Activated T-helper 1 cell treated with anti-CD3 and anti-CD28 coated beads, Interleukin-2, amount 50 U/mL, for 16 hours (primary cell): ENCODE results near the gene PLEK.
"Not testable (repeated sequence)": the region's sequence is repeated elsewhere in the genome, so short reads cannot be mapped to it uniquely, and the experiment has no call there.

ENCODE experiments used
- DNase-seq, 2 donors: peaks; one replicate each; pipeline ENCODE4 v3.0.0-alpha.2; 2020; ENCODE audit warnings: low read depth in 1 of 2, low spot score in 1 of 2

Gene PLEK

GRCh38 chr2:68384485-68385107 is 19.5 kb downstream of the PLEK start:
- no peak for DNase-seq

- DNase-seq, result no peak
These were observed 20.3 kb downstream of the PLEK start for GRCh38 chr2:68385220-68385906.

- no peak for DNase-seq
These were observed 20.8 kb downstream of the PLEK start for GRCh38 chr2:68385907-68386287.

- no peak for DNase-seq
These were observed 21.3 kb downstream of the PLEK start for GRCh38 chr2:68386365-68386764.

GRCh38 chr2:68387408-68388350 is 22.6 kb downstream of the PLEK start:
- DNase-seq, result no peak

- no peak for DNase-seq
These were observed 23.3 kb downstream of the PLEK start for GRCh38 chr2:68388358-68388757.

- no peak for DNase-seq
These were observed 23.7 kb downstream of the PLEK start for GRCh38 chr2:68388772-68389171.

GRCh38 chr2:68390114-68390513 is 25.0 kb downstream of the PLEK start:
- no peak for DNase-seq

GRCh38 chr2:68390586-68390985 is 25.5 kb downstream of the PLEK start:
- DNase-seq, result no peak

GRCh38 chr2:68391099-68391498 is 26.0 kb downstream of the PLEK start:
- no peak for DNase-seq

- DNase-seq, result no peak
These were observed 26.8 kb downstream of the PLEK start for GRCh38 chr2:68391869-68392268.

- no peak for DNase-seq
These were observed 31.0 kb downstream of the PLEK start for GRCh38 chr2:68396093-68396492.

- DNase-seq, result not testable (repeated sequence)
These were observed 32.7 kb downstream of the PLEK start for GRCh38 chr2:68397704-68398263.

GRCh38 chr2:68403199-68403644 is 38.1 kb downstream of the PLEK start:
- no peak for DNase-seq

- DNase-seq, result no peak
These were observed 39.1 kb downstream of the PLEK start for GRCh38 chr2:68404164-68404563.

GRCh38 chr2:68404893-68405799 is 40.1 kb downstream of the PLEK start:
- DNase-seq, result no peak

GRCh38 chr2:68411397-68412126 is 46.5 kb downstream of the PLEK start:
- no peak for DNase-seq

- no peak for DNase-seq
These were observed 47.2 kb downstream of the PLEK start for GRCh38 chr2:68412127-68412819.

GRCh38 chr2:68413466-68413865 is 48.4 kb downstream of the PLEK start:
- DNase-seq, result no peak
